ENCODE data around the gene PLCH2.
"Not testable (repeated sequence)": the region's sequence is repeated elsewhere in the genome, so short reads cannot be mapped to it uniquely, and the experiment has no call there.

PLCH2 gene

GRCh38 chr1:2476061-2476999, at the start of gene PLCH2:
PLCH2 (plus strand) TSS chr1:2476289; CDS start chr1:2476589, 300 bp downstream.
- no peak for DNase-seq (ENCODE audit: low spot score)

- no peak for DNase-seq (ENCODE audit: low spot score)
Measured at GRCh38 chr1:2426540-2426939, 49.5 kb upstream of the PLCH2 start.

DNA sequence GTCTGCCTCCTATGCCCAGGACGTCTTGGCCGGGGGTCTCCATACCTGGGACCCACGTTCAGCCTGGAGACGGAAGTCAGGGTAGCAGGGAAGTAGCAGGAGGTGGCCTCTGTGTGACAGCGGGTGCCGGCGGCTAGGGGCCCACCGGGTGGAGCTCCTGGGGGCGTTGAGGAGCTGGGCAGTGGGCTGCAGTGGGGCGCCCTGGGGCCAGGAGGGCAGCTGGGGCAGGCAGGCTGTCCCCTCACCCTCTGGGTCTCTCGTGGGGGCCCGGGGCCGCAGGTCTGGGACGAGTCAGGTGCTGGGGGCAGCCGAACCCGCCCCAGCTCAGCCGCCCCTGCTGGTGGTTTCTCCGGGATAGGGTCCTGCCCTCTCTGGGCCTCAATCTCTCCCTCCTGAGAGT, 49.0 kb upstream of the PLCH2 start:
- DNase-seq (ENCODE audit: low spot score) = no peak

DNA sequence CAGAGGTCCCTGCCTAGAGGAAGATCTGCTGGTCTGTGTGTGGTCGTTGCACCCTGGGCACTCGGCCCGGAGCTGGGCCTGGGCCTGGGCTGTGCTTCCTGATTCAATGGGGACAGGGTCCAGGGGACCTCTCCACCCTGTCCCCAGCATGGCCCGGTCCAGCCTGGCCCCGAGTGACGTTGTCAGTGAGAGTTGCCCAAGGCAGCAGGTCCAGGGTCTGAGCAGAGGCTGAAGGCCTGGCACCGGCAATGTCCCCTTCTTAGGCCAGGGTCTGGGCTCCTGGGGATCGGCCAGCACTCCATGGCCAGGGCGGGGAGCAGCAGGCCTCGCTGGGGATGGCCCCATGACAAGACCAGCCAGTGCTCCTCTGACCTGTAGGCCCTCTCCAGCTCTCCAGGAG, 48.1 kb upstream of the PLCH2 start:
- no peak for DNase-seq (ENCODE audit: low spot score)

GRCh38 chr1:2428490-2428889, 47.6 kb upstream of the PLCH2 start:
- DNase-seq (ENCODE audit: low spot score) = no peak

- DNase-seq (ENCODE audit: low spot score) = no peak
Measured at GRCh38 chr1:2429780-2430591, 46.1 kb upstream of the PLCH2 start.

- no peak for DNase-seq (ENCODE audit: low spot score)
Measured at GRCh38 chr1:2430592-2430973, 45.5 kb upstream of the PLCH2 start.

DNA sequence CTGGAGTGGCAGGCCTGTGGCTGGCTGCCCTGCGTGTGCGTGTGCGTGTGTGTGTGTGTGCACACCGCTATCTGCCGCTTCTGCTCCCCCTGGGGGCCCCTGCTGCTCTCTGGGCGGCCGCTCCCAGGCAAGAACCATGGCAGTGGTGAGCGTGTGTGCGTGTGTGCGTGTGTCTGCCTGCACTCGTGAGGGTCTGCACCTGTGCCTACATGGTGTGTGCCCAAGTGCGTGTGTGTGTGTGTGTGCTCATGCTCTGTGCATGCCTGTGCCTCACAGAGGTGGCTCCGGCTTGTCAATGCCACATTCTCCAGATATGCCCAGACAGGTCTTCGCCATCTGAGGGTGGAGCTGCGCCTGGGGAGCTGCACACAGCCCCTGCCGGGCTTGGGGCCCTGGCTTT, 45.0 kb upstream of the PLCH2 start:
- DNase-seq (ENCODE audit: low spot score) = no peak

- no peak for DNase-seq (ENCODE audit: low spot score)
Measured at GRCh38 chr1:2431518-2431917, 44.6 kb upstream of the PLCH2 start.

GRCh38 chr1:2432441-2432844, 43.6 kb upstream of the PLCH2 start:
- DNase-seq (ENCODE audit: low spot score) = no peak

DNA sequence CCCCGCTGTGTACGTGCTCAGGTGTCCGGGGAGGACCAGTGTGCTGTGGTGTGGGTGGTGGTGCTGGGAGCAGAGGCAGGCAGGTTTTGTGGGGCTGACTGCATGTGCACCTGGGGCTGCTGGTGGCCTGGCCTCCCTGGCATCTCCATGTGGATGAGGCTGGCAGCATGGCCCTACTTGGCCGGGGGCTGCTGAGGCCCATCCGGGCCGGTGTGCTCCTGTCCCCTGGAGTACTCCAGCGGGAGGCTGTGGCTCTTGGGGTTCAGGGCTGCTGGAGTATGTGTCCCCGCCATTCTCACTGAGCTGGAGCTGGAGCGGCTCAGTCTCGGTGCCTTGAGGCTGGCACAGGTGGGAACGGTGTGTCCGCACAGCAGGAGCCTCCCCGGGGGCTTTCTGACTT, 42.9 kb upstream of the PLCH2 start:
- DNase-seq (ENCODE audit: low spot score) = no peak

DNA sequence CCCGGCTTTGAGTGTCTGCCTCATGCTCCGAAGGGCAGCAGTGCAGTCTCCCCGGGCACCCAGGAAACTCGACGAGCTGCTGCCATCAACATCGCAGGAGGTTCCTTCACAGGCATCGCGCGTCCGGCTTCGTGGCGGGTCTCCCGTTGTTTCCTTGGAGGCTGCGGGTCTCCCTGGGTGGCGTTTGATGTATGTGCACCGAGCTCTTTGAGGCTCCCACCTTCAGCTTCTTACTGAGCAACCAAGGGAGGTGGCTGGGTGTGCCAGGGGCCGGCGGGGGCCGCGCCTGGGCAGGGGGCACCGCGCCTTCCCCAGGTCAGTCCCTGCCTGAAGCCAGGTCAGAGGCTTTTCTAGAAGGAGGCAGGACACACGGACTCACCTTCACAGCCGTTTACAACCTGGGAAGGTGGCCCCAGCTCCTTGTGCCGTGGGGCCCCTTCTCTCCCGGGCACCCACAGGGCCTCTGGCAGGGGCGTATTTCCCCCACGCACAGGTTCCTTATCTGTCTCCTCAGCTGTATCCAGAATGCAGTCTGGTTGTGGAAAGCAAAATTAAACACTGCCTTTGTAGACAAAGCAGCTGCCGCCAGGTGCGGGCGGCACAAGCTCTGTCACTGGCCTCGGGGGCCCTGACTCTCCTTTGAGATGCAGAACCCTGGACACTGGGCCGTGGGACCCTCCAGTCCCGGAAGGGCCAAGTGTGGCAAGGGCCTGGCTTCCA, 42.0 kb upstream of the PLCH2 start:
- DNase-seq (ENCODE audit: low spot score) = no peak

- no peak for DNase-seq (ENCODE audit: low spot score)
Measured at GRCh38 chr1:2435091-2435490, 41.0 kb upstream of the PLCH2 start.

DNA sequence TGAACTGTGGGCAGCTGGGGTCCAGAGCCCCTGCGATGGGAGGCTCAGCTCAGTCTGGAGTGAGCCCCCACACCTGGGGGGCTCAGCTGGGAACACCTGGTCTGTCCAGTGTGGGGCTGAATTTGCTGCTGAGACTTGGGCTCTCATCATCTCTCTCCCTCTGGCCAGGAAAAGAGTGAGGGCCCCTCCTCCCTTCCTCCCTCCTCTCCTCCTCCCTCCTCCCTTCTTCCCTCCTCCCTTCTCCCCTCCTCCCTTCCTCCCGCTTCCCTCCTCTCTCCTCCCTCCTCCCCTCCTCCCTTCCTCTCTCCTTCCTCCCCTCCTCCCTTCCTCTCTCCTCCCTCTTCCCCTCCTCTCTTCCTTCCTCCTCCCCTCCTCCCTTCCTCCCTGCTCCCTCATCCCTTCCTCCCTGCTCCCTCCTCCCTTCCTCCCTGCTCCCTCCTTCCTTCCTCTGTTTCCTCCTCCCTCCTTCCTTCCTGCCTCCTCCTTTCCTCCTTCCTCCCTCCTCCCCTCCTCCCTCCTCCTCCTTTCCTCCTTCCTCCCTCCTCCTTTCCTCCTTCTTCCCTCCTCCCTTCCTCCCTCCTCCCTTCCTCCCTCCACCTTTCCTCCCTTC, 40.2 kb upstream of the PLCH2 start:
- no peak for DNase-seq (ENCODE audit: low spot score)

- no peak for DNase-seq (ENCODE audit: low spot score)
Measured at GRCh38 chr1:2436876-2437275, 39.2 kb upstream of the PLCH2 start.

DNA sequence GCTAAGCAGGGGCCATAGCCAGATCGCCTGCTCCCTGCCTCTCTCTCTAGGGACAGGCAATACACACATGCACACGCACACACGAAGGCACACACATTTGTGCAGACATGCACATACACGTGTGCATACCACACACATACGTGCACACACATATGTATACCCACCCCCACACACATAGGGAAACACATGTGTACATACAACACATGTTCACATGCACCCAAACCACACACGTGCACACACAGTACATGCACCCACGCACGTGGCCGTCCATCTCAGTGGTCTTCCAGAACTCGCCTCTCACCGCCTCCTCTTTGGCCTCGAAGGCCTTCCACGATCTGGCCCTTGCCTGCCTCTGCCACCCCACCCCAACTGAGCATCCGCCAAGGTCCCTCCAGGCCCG, 38.5 kb upstream of the PLCH2 start:
- no peak for DNase-seq (ENCODE audit: low spot score)

GRCh38 chr1:2438038-2438437, 38.1 kb upstream of the PLCH2 start:
- no peak for DNase-seq (ENCODE audit: low spot score)

DNA sequence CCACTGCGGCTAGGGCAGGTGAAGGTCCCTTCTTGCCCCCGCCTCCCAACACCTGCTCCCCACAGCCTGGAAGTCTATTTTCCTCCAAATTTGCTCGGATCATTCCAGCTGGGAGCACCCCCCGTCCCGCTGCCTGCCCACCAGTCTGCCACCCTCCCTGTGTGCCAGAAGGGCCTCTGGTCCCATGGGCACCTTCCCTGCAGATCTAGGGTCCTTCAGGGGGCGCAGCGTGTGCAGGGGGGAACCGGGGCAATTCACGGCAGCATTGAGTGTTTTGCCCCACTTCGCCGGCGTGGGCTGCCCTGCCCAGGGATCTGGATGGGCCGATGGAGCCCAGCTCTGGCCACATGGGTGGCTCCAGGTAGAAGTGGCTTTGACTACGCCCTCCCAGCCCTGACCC, 37.4 kb upstream of the PLCH2 start:
- DNase-seq (ENCODE audit: low spot score) = no peak

GRCh38 chr1:2439369-2439768, 36.7 kb upstream of the PLCH2 start:
- no peak for DNase-seq (ENCODE audit: low spot score)

DNA sequence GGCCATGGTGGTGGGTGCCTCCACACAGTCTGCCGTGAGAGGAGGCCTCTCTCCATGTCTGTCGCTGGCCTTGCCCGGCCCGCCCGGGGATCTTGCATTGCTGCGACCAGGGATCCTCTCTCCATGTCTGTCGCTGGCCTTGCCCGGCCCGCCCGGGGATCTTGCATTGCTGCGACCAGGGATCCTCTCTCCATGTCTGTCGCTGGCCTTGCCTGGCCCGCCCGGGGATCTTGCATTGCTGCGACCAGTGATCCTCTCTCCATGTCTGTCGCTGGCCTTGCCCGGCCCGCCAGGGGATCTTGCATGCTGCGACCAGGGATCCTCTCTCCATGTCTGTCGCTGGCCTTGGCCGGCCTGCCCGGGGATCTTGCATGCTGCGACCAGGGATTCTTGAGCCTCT, 35.7 kb upstream of the PLCH2 start:
- not testable (repeated sequence) for DNase-seq (ENCODE audit: low spot score)

- DNase-seq (ENCODE audit: low spot score) = no peak
Measured at GRCh38 chr1:2441746-2442145, 34.3 kb upstream of the PLCH2 start.

- DNase-seq (ENCODE audit: low spot score) = no peak
Measured at GRCh38 chr1:2442661-2443060, 33.4 kb upstream of the PLCH2 start.

Data from COLO829 (cell line).